Ishikawa (cell line): ENCODE data around the gene HMGCLL1.

Source experiments
- CEBPB ChIP-seq: IDR thresholded peaks from 2 replicates; pipeline ENCODE4 v1.6.1; 2012
- CREB1 ChIP-seq: IDR thresholded peaks from 2 replicates; pipeline ENCODE4 v1.6.1; 2012; ENCODE audit warnings: low read depth
- EGR1 ChIP-seq: IDR thresholded peaks from 2 replicates; pipeline ENCODE4 v1.6.1; 2012
- EP300 ChIP-seq: IDR thresholded peaks from 2 replicates; pipeline ENCODE4 v1.6.1; 2012; ENCODE audit warnings: borderline replicate concordance
- RAD21 ChIP-seq: IDR thresholded peaks from 2 replicates; pipeline ENCODE4 v1.6.1; 2012; ENCODE audit warnings: low read depth
- TEAD4 ChIP-seq: IDR thresholded peaks from 2 replicates; pipeline ENCODE4 v1.6.1; 2012
- YY1 ChIP-seq: IDR thresholded peaks from 2 replicates; pipeline ENCODE4 v1.6.1; 2012; ENCODE audit warnings: low read depth
- TF ChIP-seq, protein P1 (sequence below): IDR thresholded peaks from 2 replicates; pipeline ENCODE4 v1.6.1; 2012
- TF ChIP-seq, protein P2 (sequence below): IDR thresholded peaks from 2 replicates; pipeline ENCODE4 v1.6.1; 2012; ENCODE audit warnings: low read depth, mild to moderate bottlenecking
- TF ChIP-seq, protein P3 (sequence below): IDR thresholded peaks from 2 replicates; pipeline ENCODE4 v1.6.1; 2012

DNA sequence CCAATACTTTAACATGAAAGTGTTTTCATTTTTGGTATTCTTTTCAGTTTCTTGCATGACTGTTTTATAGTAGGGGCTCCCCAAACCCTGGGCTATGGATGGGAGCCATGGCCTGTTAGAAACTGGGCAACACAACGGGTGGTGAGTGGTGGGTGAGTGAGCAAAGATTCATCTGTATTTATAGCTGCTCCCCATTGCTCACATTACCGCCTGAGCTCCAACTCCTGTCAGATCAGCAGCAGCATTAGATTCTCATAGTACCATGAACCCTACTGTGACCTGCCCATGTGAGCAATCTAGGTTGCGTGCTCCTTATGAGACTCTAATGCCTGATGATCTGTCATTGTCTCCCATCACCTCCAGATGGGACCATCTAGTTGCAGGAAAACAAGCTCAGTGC lies 42.3 kb upstream of the HMGCLL1 start:
- no peak for TF ChIP-seq YY1
- no peak for TF ChIP-seq EP300
- TF ChIP-seq, protein P1, sequence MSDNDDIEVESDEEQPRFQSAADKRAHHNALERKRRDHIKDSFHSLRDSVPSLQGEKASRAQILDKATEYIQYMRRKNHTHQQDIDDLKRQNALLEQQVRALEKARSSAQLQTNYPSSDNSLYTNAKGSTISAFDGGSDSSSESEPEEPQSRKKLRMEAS: no peak
- no peak for TF ChIP-seq CEBPB
- TF ChIP-seq, protein P2, sequence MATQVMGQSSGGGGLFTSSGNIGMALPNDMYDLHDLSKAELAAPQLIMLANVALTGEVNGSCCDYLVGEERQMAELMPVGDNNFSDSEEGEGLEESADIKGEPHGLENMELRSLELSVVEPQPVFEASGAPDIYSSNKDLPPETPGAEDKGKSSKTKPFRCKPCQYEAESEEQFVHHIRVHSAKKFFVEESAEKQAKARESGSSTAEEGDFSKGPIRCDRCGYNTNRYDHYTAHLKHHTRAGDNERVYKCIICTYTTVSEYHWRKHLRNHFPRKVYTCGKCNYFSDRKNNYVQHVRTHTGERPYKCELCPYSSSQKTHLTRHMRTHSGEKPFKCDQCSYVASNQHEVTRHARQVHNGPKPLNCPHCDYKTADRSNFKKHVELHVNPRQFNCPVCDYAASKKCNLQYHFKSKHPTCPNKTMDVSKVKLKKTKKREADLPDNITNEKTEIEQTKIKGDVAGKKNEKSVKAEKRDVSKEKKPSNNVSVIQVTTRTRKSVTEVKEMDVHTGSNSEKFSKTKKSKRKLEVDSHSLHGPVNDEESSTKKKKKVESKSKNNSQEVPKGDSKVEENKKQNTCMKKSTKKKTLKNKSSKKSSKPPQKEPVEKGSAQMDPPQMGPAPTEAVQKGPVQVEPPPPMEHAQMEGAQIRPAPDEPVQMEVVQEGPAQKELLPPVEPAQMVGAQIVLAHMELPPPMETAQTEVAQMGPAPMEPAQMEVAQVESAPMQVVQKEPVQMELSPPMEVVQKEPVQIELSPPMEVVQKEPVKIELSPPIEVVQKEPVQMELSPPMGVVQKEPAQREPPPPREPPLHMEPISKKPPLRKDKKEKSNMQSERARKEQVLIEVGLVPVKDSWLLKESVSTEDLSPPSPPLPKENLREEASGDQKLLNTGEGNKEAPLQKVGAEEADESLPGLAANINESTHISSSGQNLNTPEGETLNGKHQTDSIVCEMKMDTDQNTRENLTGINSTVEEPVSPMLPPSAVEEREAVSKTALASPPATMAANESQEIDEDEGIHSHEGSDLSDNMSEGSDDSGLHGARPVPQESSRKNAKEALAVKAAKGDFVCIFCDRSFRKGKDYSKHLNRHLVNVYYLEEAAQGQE: no peak
- TF ChIP-seq EGR1: no peak
- TF ChIP-seq RAD21: no peak
- TF ChIP-seq, protein P3, sequence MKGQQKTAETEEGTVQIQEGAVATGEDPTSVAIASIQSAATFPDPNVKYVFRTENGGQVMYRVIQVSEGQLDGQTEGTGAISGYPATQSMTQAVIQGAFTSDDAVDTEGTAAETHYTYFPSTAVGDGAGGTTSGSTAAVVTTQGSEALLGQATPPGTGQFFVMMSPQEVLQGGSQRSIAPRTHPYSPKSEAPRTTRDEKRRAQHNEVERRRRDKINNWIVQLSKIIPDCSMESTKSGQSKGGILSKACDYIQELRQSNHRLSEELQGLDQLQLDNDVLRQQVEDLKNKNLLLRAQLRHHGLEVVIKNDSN: no peak
- TF ChIP-seq CREB1: no peak
- no peak for TF ChIP-seq TEAD4
